PC-3 (cell line): ENCODE measurements around the gene BECN2.

ENCODE experiments used
- EZH2 ChIP-seq: fragments of 300-600 bp; sonication (generic); IDR thresholded peaks from one replicate; pipeline ENCODE4 v1.6.1; 2017; ENCODE audit warnings: antibody characterized with exemption, mild to moderate bottlenecking, low read length; ENCODE audit not compliant: unreplicated experiment
- TF ChIP-seq, protein P1 (sequence below): fragments of 300-600 bp; sonication (generic); conservative IDR thresholded peaks from 2 replicates; pipeline ENCODE4 v1.5.1; 2017; ENCODE audit warnings: antibody characterized with exemption, low read depth, mild to moderate bottlenecking, low read length

DNA sequence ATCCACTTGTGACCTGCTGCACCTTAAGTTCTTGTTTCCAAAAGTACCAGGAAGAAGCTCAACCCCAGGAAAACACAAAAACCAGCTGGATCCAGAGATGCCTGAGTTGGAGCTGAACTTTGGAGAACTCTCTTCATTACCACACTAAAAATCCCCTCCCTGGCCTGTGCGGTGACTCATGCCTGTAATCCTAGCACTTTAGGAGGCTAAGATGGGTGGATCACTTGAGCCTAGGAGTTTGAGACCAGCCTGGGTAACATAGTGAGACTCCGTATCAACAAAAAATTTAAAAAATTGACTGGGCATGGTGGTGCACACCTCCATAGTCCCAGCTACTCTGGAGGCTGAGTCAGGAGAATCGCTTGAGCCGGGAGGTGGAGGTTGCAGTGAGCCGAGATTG is 35.2 kb downstream of the BECN2 start:
- TF ChIP-seq, protein P1, sequence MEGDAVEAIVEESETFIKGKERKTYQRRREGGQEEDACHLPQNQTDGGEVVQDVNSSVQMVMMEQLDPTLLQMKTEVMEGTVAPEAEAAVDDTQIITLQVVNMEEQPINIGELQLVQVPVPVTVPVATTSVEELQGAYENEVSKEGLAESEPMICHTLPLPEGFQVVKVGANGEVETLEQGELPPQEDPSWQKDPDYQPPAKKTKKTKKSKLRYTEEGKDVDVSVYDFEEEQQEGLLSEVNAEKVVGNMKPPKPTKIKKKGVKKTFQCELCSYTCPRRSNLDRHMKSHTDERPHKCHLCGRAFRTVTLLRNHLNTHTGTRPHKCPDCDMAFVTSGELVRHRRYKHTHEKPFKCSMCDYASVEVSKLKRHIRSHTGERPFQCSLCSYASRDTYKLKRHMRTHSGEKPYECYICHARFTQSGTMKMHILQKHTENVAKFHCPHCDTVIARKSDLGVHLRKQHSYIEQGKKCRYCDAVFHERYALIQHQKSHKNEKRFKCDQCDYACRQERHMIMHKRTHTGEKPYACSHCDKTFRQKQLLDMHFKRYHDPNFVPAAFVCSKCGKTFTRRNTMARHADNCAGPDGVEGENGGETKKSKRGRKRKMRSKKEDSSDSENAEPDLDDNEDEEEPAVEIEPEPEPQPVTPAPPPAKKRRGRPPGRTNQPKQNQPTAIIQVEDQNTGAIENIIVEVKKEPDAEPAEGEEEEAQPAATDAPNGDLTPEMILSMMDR = no peak
- TF ChIP-seq EZH2 = no peak
